Mesothelial cell of epicardium (in vitro differentiated cells): Measurements from ENCODE around the gene STAT1. TPM values are rescaled to one million over a fixed set of nuclear protein-coding genes. Genes with fewer than 3 reads are reported as not detected.

Source experiments
- DNase-seq, 2 experiments: peaks; one replicate each; pipeline ENCODE4 v3.0.0; 2021; ENCODE audit warnings: low spot score in 2 of 2; ENCODE audit not compliant: unreplicated experiment in 2 of 2
- H3K27ac Mint-ChIP-seq: 2 replicates; pipeline ENCODE4 v1.8.0; 2021; ENCODE audit warnings: mixed read lengths
- H3K27me3 Mint-ChIP-seq: 2 replicates; pipeline ENCODE4 v1.8.0; 2021; ENCODE audit warnings: low read depth, mixed read lengths
- H3K36me3 Mint-ChIP-seq: 2 replicates; pipeline ENCODE4 v1.8.0; 2021; ENCODE audit warnings: mixed read lengths
- H3K4me1 Mint-ChIP-seq: 2 replicates; pipeline ENCODE4 v1.8.0; 2021; ENCODE audit warnings: mixed read lengths
- H3K4me3 Mint-ChIP-seq: 2 replicates; pipeline ENCODE4 v1.8.0; 2021; ENCODE audit warnings: mild to moderate bottlenecking, moderate library complexity, mixed read lengths
- H3K9me3 Mint-ChIP-seq: 2 replicates; pipeline ENCODE4 v1.8.0; 2021; ENCODE audit warnings: mixed read lengths
- total RNA-seq: library from RNA; stranded (reverse); gene quantifications from 3 replicates; pipeline ENCODE4 v1.2.1, GENCODE V29; 2021
- TF ChIP-seq, protein P1 (sequence below): fragments of 200-600 bp; sonication (generic); IDR thresholded peaks from one replicate; pipeline ENCODE4 v1.5.0; 2021; ENCODE audit warnings: antibody characterized with exemption; ENCODE audit not compliant: unreplicated experiment

The STAT1 gene
- total RNA-seq, 1 donor from 2014 or later: 106 TPM

DNA sequence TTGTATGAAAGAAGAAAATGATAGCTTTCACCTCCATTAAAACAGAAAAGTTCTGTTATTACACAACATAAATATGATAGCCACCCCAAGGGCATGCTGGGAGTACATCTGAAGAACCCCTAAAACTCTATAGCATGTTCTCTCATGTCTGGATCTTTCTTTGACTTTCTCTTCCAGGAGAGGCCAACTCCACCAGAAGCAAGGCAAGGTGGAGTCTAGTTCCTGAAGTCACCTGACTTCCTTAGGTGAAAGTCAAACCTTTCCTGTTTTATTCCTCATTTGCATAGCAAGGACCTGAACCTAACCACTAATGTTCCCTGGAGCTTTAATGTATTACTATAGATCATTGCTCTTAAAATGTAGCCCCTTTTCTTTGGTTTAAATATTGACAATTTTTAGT, 5.7 kb downstream of the STAT1 start:
- TF ChIP-seq, protein P1, sequence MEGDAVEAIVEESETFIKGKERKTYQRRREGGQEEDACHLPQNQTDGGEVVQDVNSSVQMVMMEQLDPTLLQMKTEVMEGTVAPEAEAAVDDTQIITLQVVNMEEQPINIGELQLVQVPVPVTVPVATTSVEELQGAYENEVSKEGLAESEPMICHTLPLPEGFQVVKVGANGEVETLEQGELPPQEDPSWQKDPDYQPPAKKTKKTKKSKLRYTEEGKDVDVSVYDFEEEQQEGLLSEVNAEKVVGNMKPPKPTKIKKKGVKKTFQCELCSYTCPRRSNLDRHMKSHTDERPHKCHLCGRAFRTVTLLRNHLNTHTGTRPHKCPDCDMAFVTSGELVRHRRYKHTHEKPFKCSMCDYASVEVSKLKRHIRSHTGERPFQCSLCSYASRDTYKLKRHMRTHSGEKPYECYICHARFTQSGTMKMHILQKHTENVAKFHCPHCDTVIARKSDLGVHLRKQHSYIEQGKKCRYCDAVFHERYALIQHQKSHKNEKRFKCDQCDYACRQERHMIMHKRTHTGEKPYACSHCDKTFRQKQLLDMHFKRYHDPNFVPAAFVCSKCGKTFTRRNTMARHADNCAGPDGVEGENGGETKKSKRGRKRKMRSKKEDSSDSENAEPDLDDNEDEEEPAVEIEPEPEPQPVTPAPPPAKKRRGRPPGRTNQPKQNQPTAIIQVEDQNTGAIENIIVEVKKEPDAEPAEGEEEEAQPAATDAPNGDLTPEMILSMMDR: no peak
- no peak for DNase-seq
- Mint-ChIP-seq H3K27ac (peak overlapping the region; percentile 58), H3K4me1 (peaks cover 13% of the 10 kb centered on the region), H3K27me3 (no peaks in the 10 kb centered on the region), H3K36me3 (peaks cover 50% of the 10 kb centered on the region), H3K4me3 (no peak overlapping the region), H3K9me3 (peaks cover 4% of the 10 kb centered on the region)

DNA sequence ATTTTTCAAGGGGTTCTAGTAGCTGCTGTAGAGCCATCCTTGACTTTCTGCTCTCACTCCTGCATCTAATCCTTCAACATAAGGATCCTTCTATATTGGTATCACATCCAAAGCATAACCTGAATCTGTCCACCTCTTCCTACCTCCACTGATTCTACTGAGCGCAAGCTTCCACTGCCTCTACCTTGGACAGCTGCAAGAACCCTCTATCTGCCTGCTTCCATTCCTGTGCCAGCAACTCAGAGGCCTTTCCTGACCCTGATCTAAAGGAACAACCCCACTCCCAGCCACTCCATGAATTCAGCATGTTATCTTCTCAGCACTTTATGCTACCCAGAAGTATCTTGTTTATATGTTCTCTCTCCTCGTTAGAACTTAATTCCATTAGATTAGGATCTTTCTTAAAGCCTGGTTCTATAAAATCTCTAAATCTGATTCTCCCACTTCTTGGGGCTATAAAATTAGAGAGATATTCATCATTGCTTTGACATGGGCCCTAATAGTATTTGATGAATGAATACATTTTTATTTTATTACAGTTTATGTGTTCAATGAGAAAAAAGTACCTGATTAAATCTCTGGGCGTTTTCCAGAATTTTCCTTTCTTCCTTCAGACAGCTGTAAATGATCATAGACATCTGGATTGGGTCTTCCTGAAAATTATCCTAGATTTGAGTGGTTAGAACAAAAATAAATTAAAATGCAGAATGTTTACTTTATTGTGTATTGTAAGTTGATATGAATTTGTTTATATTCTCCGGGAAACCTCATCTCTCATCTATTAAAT, 6.8 kb downstream of the STAT1 start:
- DNase-seq: no peak
- H3K27ac Mint-ChIP-seq: no peak overlapping the region
- H3K4me1 Mint-ChIP-seq: peaks cover 13% of the 10 kb centered on the region
- TF ChIP-seq, protein P1: no peak
- H3K36me3 Mint-ChIP-seq: peaks cover 60% of the 10 kb centered on the region
- H3K27me3 Mint-ChIP-seq: no peaks in the 10 kb centered on the region
- H3K9me3 Mint-ChIP-seq: peaks cover 4% of the 10 kb centered on the region
- H3K4me3 Mint-ChIP-seq: no peak overlapping the region

DNA sequence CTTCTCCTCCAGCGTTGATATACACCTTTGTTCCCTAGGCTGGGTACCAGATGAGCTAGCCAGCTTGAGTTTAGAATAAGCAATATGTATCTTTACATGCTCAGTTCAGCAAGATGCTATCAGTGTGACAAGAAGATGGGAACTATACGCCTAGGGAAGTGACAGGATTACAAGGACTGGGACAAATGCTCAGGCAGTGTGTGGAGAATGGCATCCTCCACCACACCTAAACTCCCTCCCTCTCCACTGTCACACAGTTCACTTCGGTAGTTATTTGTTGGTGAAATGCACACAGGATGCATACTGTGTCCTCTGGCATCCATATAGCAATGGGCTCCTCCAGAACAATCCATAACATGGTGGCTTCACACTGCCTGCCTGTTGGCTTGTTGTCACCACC, 7.7 kb downstream of the STAT1 start:
- Mint-ChIP-seq H3K4me1 (peaks cover 9% of the 10 kb centered on the region), H3K36me3 (peaks cover 65% of the 10 kb centered on the region), H3K4me3 (no peak overlapping the region), H3K27ac (no peak overlapping the region), H3K27me3 (no peaks in the 10 kb centered on the region), H3K9me3 (peaks cover 4% of the 10 kb centered on the region)
- TF ChIP-seq, protein P1: no peak
- no peak for DNase-seq

DNA sequence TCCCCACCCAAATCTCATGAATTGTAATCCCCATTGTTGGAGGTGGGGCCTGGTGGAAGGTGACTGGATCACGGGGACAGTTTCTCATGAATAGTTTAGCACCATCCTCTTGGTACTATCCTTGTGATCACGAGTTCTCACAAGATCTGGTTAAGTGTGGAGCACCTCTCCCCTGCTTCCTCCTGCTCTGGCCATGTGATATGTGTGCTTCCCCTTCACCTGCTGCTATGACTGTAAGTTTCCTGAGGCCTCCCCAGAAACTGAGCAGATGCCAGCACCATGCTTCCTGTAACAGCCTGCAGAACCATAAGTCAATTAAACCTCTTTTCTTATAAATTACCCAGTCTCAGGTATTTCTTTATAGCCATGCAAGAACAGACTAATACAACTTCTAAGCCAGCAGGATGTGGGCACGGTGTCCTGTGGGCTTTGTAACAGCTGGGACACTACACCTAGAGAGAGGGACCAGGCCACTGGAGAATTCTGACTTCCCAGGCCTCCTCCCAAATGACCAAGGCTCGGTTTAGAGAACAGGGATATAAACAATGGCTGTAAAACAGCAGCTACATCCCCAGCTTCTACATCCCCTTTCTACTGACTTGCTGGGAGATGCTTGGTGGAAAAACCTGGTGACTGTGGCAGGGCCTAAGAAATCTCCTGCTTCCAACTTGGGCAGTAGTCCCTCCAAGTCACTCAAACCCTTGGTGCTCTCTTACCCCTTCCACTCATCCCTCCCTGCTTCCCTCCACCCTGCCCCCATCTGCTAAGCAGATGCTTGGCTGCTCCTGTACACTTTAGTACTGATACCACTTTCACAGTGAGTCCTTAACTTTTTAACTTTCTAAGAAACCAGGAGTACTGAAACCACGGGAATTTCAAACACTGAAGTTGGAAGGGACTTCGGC, 10.3 kb downstream of the STAT1 start:
- DNase-seq: no peak
- Mint-ChIP-seq H3K4me3 (no peak overlapping the region), H3K27ac (no peak overlapping the region), H3K27me3 (no peaks in the 10 kb centered on the region), H3K9me3 (peaks cover 4% of the 10 kb centered on the region), H3K4me1 (peaks cover 2% of the 10 kb centered on the region), H3K36me3 (peaks cover 77% of the 10 kb centered on the region)
- TF ChIP-seq, protein P1: no peak

DNA sequence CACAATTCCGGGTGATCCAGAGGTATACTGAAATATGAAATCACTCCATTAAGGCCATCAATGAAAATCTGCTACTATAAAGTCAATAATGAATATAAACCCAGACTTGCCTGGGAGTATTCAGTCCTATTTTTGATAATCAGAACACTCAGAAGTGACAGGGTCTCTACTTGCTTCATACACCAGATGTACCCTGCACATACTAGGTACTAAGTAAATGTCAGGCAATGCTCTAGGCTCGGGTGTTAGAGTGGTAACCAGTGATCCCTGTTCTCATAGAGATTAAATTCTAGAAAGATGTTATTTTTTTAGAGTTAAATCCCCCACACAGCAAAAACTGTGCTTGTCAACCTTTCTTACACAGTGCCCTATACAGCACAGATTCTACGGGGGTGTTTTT, 12.3 kb downstream of the STAT1 start:
- Mint-ChIP-seq H3K4me1 (no peaks in the 10 kb centered on the region), H3K27me3 (no peaks in the 10 kb centered on the region), H3K36me3 (peaks cover 77% of the 10 kb centered on the region), H3K9me3 (peaks cover 4% of the 10 kb centered on the region), H3K27ac (no peak overlapping the region), H3K4me3 (no peak overlapping the region)
- DNase-seq: no peak
- TF ChIP-seq, protein P1: no peak
